Stimulated activated CD8-positive, alpha-beta memory T cell treated with anti-CD3 and anti-CD28 coated beads, Interleukin-7, amount 100 ng/mL, for 48 hours (primary cell): ENCODE data around the gene KEAP1.
A peak's percentile ranks its signal among the peaks of the same experiment; 100 is the strongest.

Experiments used
- DNase-seq, 2 donors: peaks; one replicate each; pipeline ENCODE4 v3.0.0-alpha.2; 2020; ENCODE audit warnings: low read depth in 1 of 2; ENCODE audit errors: extremely low read depth in 1 of 2

The KEAP1 gene

GRCh38 chr19:10525636-10526035 is 22.5 kb upstream of the KEAP1 start:
- no peak for DNase-seq

- no peak for DNase-seq
These were observed 20.0 kb upstream of the KEAP1 start for GRCh38 chr19:10523135-10523636.

GRCh38 chr19:10521461-10522171 is 18.5 kb upstream of the KEAP1 start:
- DNase-seq, result no peak

GRCh38 chr19:10520652-10521318 is 17.6 kb upstream of the KEAP1 start:
- no peak for DNase-seq

GRCh38 chr19:10519421-10519820 is 16.3 kb upstream of the KEAP1 start:
- DNase-seq, result no peak

- no peak for DNase-seq
These were observed 15.5 kb upstream of the KEAP1 start for GRCh38 chr19:10518444-10519361.

GRCh38 chr19:10517760-10518443 is 14.7 kb upstream of the KEAP1 start:
- DNase-seq, result no peak

- no peak for DNase-seq
These were observed 14.2 kb upstream of the KEAP1 start, which contains the start of gene S1PR5 for GRCh38 chr19:10517361-10517759. Gene S1PR5, minus strand, starts transcription at chr19:10517447. Its CDS starts 2,436 bp downstream, at chr19:10515011.

GRCh38 chr19:10516671-10517286 is 13.6 kb upstream of the KEAP1 start:
- no peak for DNase-seq

GRCh38 chr19:10516064-10516385 is 12.9 kb upstream of the KEAP1 start:
- no peak for DNase-seq

- peak in 1 of 2 donors; percentile 24 for DNase-seq
These were observed 11.3 kb upstream of the KEAP1 start for GRCh38 chr19:10514211-10515145.

- DNase-seq, result no peak
These were observed 10.1 kb upstream of the KEAP1 start for GRCh38 chr19:10513223-10513622.

- no peak for DNase-seq
These were observed 7.2 kb upstream of the KEAP1 start for GRCh38 chr19:10510301-10510802.

- DNase-seq, result peak in 1 of 2 donors; percentile 58
These were observed 5.6 kb upstream of the KEAP1 start for GRCh38 chr19:10508707-10509106.

- no peak for DNase-seq
These were observed 4.9 kb upstream of the KEAP1 start for GRCh38 chr19:10508036-10508435.

GRCh38 chr19:10505583-10506229 is 2.5 kb upstream of the KEAP1 start:
- peak; percentile 64 to 79 for DNase-seq

- peak; percentile 86 for DNase-seq
These were observed 593 bp downstream of the KEAP1 start for GRCh38 chr19:10502524-10503001.

GRCh38 chr19:10501971-10502523 is 1.1 kb downstream of the KEAP1 start:
- peak; percentile 31 to 39 for DNase-seq
